IPS DF 6.9 (cell line): ENCODE data around the gene MMP3.

Experiments used
- DNase-seq: peaks from one replicate; pipeline ENCODE4 v3.0.0-alpha.2; 2013; ENCODE audit warnings: low read depth, low spot score
- H3K27ac ChIP-seq: one replicate; pipeline ENCODE4 v1.5.1; 2013; ENCODE audit warnings: low read length, control low read depth
- H3K27me3 ChIP-seq: 2 replicates; pipeline ENCODE4 v1.6.1; 2013; ENCODE audit warnings: mild to moderate bottlenecking, low read length; ENCODE audit not compliant: control insufficient read depth, insufficient read depth
- H3K36me3 ChIP-seq: 2 replicates; pipeline ENCODE4 v1.6.1; 2013; ENCODE audit warnings: low read length; ENCODE audit not compliant: control insufficient read depth, insufficient read depth
- H3K4me1 ChIP-seq: 2 replicates; pipeline ENCODE4 v1.6.1; 2013; ENCODE audit warnings: low read length; ENCODE audit not compliant: control insufficient read depth, insufficient read depth
- H3K4me3 ChIP-seq: 2 replicates; pipeline ENCODE4 v1.5.1; 2013; ENCODE audit warnings: mild to moderate bottlenecking, low read length
- H3K9me3 ChIP-seq: 2 replicates; pipeline ENCODE4 v1.6.1; 2013; ENCODE audit warnings: low read length, inconsistent platforms; ENCODE audit not compliant: control insufficient read depth, insufficient read depth
- WGBS: extraction: QIAGEN DNeasy Blood & Tissue Kit; methylation state at CpG from one replicate; pipeline ENCODE4 v1.1.7; 2013; ENCODE audit warnings: mixed read lengths, missing lambda C conversion rate; ENCODE audit not compliant: insufficient read length, insufficient coverage; 5-methylcytosine and 5-hydroxymethylcytosine counted together

Gene MMP3

DNA sequence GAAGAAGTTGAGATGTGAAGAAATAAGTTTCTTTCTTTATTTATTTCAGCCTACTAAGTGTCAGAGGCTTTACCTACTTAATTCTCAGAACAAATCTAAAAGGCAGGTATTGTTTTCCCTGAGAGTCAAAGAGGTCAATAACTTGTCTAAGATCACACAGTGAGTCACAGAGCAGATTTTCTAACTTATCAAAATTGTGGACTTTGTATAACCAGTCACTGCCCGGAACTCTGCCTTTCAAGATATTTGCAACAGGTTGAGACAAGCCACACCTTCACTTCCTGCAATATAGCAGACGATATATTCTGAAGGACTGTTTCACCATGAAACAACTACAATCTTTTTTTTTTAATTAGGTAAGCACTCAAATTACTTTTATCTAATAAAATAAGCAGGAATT, 10.5 kb upstream of the MMP3 start:
- no CpG with 5 or more reads among the region's 2 CpGs for WGBS

DNA sequence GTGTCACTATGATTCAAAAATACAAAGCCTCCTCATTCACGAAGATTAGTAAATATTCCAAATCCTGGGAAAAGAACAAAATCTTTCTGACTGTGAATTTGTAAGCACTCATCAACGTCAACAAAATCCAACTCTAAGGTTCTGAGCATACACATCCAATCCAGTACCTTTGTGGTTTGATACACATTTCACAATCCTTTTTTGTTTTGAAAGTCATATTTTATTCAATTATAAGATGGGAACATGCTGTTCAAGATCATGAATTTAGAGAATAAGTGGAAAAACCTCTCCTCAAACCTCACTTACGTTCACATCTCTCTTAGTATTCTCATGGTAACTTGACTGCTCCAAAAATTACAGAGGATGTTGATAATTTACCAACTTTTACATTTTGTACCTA, 9.6 kb upstream of the MMP3 start:
- Histone ChIP-seq H3K36me3 (no peaks in the 10 kb centered on the region), H3K9me3 (no peaks in the 10 kb centered on the region), H3K27ac (no peak overlapping the region), H3K4me1 (no peaks in the 10 kb centered on the region), H3K4me3 (no peak overlapping the region), H3K27me3 (no peaks in the 10 kb centered on the region)
- DNase-seq = no peak
- WGBS = no CpG with 5 or more reads among the region's 3 CpGs

More for the DNA sequence above, 10.5 kb upstream of the MMP3 start:
- no peak for DNase-seq
- no peaks in the 10 kb centered on the region for H3K9me3 ChIP-seq
- H3K4me1 ChIP-seq = no peaks in the 10 kb centered on the region
- H3K36me3 ChIP-seq = no peaks in the 10 kb centered on the region
- H3K4me3 ChIP-seq = no peak overlapping the region
- H3K27me3 ChIP-seq = no peaks in the 10 kb centered on the region
- no peak overlapping the region for H3K27ac ChIP-seq

DNA sequence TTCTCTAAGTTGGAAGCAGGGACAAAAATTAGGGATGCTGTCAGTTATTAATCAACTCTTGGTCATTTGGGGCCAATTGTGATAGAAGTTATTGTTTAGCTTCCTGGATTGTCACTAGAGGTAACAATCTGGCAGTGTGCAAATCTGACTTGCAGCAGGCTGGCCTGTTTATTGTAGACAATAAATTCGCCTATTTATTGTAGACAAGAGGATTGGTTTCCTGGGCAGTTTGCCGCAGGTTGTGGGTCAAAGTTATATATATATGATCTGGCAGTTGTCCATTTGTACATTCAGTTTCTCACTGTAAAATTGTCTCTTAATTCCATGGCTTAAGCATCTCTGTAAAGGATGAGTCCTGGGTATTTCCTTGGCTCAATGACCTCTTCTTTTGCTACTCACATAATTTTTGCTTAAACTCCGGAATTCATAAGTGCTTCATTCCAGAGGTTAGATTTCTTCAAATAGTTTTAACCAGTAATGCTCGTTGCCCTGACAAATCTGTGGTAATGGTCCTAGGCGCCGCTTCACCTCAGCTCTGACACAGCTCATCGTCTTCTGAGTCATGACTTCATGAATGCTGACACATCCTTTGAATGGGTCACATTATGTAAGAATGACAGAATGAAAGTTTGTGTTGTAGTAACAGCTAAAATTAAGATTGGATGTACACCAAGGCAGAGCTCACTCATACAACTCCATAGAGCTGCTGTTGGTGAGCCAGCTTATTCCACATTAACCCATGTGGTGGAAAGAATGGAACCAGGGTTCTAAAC, 7.8 kb upstream of the MMP3 start:
- no peak overlapping the region for H3K27ac ChIP-seq
- no CpG with 5 or more reads among the region's 7 CpGs for WGBS
- H3K27me3 ChIP-seq = no peaks in the 10 kb centered on the region

DNA sequence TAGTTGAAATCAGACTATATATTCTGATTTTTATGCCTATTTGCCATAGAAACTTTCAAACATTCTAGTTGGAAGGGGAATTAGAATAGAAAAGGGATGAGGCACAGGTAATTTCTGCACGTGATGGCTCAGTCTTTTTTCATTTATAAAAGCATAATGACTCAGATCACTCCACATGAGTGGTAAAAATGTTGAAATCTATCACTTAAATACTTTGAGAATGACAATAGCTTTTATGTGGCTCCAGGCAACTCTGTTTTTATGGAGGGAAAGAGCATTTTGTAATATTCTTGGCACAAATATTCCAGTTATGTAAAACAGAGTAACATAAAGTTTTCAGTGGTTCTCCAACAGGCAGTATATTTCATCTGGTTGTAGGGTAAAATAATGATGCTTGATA, 5.9 kb upstream of the MMP3 start:
- Histone ChIP-seq H3K27ac (no peak overlapping the region), H3K36me3 (no peaks in the 10 kb centered on the region), H3K4me1 (no peaks in the 10 kb centered on the region), H3K4me3 (no peak overlapping the region), H3K9me3 (no peaks in the 10 kb centered on the region), H3K27me3 (no peaks in the 10 kb centered on the region)
- no CpG with 5 or more reads among the region's 1 CpG for WGBS
- DNase-seq = no peak

More for the DNA sequence above, 7.8 kb upstream of the MMP3 start:
- no peaks in the 10 kb centered on the region for H3K9me3 ChIP-seq
- DNase-seq = no peak
- H3K4me3 ChIP-seq = no peak overlapping the region
- no peaks in the 10 kb centered on the region for H3K4me1 ChIP-seq
- H3K36me3 ChIP-seq = no peaks in the 10 kb centered on the region

DNA sequence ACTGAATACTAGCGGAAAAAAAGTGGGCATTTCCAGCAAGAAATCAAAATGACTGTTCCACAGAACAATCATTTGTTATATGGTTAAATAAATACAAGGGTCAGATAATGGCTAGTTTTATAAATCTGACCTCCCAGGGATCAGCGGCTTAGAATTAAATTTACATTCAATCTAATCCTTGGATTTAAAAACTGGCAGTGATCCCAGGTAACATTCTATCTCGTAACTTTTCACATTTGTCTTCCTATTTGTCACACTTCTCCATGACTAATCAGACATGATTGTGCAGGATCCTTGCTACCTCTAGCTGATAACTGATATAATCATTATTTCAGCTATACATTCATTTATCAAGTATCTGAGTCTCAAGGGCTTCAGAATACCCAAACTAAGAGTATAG, 2.9 kb upstream of the MMP3 start:
- WGBS = no CpG with 5 or more reads among the region's 3 CpGs
- no peak for DNase-seq
- H3K27me3 ChIP-seq = no peaks in the 10 kb centered on the region
- H3K27ac ChIP-seq = no peak overlapping the region
- H3K4me1 ChIP-seq = no peaks in the 10 kb centered on the region; the same call in 1 of the 2 replicates
- no peak overlapping the region for H3K4me3 ChIP-seq
- no peaks in the 10 kb centered on the region for H3K36me3 ChIP-seq
- H3K9me3 ChIP-seq = no peaks in the 10 kb centered on the region

DNA sequence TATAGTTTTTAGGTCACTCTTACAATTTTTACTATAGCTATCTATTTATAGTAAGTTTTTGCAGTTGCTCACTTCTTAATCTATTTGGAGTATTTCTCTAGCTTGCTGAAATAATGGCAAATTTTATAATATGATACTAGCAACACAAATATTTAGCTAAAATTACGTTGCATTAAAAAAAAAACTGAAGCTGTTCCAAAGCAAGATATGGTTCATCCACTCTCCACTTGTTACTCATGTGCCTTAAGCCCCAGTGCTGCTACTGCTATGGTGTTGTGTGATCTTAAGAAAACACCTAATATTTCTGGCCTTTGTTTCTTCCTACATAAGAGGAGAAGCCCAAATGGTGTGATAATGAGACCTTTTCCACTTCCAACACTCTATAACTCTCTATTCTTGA, 479 bp downstream of the MMP3 start:
- Histone ChIP-seq H3K9me3 (no peaks in the 10 kb centered on the region), H3K27me3 (no peaks in the 10 kb centered on the region), H3K27ac (no peak overlapping the region), H3K36me3 (no peaks in the 10 kb centered on the region), H3K4me3 (no peak overlapping the region), H3K4me1 (no peaks in the 10 kb centered on the region; the same call in 1 of the 2 replicates)
- no peak for DNase-seq
- WGBS = no CpG with 5 or more reads among the region's 1 CpG

DNA sequence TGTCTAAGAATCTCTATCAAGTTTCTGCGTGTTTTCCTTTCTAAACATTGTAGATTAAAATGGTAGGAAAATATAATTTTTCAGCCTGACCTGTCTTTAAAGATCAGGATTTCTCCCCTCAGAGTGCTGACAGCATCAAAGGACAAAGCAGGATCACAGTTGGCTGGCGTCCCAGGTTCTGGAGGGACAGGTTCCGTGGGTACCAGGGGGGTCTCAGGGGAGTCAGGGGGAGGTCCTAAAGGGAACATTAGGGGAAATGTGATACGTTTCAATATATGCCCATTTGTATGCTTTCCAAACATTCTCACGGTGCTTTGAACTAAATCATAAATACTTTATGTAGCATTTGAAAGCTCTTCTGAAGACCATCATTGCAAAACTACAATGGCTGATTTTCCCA, 3.4 kb downstream of the MMP3 start:
- Histone ChIP-seq H3K27me3 (no peaks in the 10 kb centered on the region), H3K4me1 (no peaks in the 10 kb centered on the region; the same call in 1 of the 2 replicates), H3K4me3 (no peak overlapping the region), H3K9me3 (no peaks in the 10 kb centered on the region), H3K36me3 (no peaks in the 10 kb centered on the region), H3K27ac (no peak overlapping the region)
- no CpG with 5 or more reads among the region's 5 CpGs for WGBS
- no peak for DNase-seq

DNA sequence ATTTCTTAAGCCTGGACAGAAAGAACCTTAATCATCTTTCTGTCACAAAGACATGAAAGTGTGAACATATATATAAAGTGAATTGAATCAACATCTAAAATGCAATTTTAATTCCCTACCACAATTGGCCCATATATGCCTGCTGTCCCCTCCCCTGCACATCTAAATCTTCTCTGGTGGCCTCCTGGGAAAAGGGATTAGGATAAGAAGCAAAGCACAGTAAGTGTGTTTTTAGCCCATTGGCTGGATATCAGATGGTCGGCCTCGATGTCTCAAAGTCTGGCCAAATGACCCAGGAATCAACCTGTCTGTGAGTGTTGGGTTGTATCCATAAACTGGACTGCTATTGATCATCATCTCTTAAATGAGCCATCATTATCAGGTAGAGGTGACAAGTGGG, 5.8 kb downstream of the MMP3 start:
- Histone ChIP-seq H3K4me1 (no peaks in the 10 kb centered on the region), H3K27me3 (no peaks in the 10 kb centered on the region), H3K9me3 (no peaks in the 10 kb centered on the region), H3K27ac (no peak overlapping the region), H3K4me3 (no peak overlapping the region), H3K36me3 (no peaks in the 10 kb centered on the region)
- no CpG with 5 or more reads among the region's 2 CpGs for WGBS
- DNase-seq = no peak

DNA sequence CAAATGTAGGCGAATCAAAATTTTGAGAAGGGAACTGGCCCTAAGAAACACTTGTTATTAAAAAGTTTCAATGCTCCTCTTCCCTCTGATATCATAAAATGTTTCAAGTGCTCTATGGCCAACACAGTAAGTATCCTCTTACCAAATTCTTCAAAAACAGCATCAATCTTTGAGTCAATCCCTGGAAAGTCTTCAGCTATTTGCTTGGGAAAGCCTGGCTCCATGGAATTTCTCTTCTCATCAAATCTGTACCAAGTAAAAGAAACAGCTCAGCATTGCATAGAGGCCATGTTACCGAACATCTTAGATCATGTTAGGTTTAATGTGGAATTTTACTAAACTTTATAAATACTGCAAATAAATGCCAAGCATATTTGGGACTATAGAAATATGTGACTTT, 6.3 kb downstream of the MMP3 start:
- Histone ChIP-seq H3K36me3 (no peaks in the 10 kb centered on the region), H3K4me1 (no peaks in the 10 kb centered on the region), H3K27me3 (no peaks in the 10 kb centered on the region), H3K9me3 (no peaks in the 10 kb centered on the region), H3K27ac (no peak overlapping the region), H3K4me3 (no peak overlapping the region)
- WGBS = 100% methylated on average over 1 of the region's 2 CpGs
- DNase-seq = no peak

DNA sequence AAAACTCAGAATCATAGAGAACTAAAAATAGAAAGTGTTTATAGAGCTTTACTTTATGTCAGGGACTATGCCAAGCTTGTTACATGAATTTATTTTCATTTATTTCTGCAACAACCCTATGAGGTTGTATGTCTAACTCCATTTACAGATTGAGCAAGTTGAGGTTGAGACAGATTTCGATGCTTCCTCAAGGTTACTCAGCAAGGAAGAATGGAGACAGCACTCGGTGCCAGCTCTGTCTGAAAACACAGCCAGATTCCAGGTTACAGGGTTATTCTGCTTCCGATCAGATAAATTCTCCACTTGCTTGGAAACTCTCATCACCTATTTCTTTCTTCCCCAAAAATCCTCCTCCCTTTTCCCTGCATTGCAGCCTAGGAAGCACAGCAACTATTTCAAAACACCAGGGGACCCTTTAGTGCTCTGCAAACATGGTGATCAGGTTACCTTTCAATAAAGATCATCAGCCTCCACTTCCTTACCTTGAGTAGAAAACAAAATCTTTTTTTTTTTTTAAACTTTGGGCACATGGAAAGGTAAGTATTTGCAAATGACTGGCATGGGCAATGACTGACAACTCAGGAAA, 7.0 kb downstream of the MMP3 start:
- 0 out of 2 replicates have a peak, but pooled peaks cover 2% of the 10 kb centered on the region for H3K4me1 ChIP-seq
- H3K27ac ChIP-seq = no peak overlapping the region
- H3K9me3 ChIP-seq = no peaks in the 10 kb centered on the region
- no peaks in the 10 kb centered on the region for H3K36me3 ChIP-seq
- no peaks in the 10 kb centered on the region for H3K27me3 ChIP-seq
- WGBS = no CpG with 5 or more reads among the region's 3 CpGs
- no peak overlapping the region for H3K4me3 ChIP-seq
- DNase-seq = no peak

DNA sequence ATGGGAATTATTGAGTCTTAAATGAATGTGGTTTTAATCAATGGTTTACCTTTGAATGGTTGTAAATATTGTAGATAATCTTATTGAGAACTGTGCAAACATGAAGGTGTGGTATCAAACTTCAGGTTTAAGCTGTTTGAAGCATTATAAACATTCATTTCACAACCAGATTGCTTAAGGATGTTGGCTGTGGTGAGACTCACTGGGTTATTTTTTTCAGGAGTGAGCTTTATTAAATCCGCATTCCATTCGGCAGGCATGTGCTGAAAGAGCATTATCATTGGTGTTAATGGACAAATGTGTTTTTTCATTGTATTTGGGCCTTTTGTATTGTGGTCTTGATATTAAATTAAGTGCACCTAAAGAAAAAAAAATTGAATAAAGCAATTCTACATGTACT, 9.7 kb downstream of the MMP3 start:
- no CpG with 5 or more reads among the region's 2 CpGs for WGBS
- DNase-seq = no peak
- H3K27me3 ChIP-seq = no peaks in the 10 kb centered on the region
- no peak overlapping the region for H3K27ac ChIP-seq
- H3K9me3 ChIP-seq = no peaks in the 10 kb centered on the region
- H3K36me3 ChIP-seq = no peaks in the 10 kb centered on the region
- H3K4me3 ChIP-seq = no peak overlapping the region
- H3K4me1 ChIP-seq = 0 out of 2 replicates have a peak, but pooled peaks cover 2% of the 10 kb centered on the region
